Amygdala (tissue), 56 donors: ENCODE data around the gene TMEM174.
"Not testable (repeated sequence)": the region's sequence is repeated elsewhere in the genome, so short reads cannot be mapped to it uniquely, and the experiment has no call there.

Source experiments
- DNase-seq, 56 donors: peaks; one replicate each; lab custom pipeline; 2025; lab: John Stamatoyannopoulos, UW

Gene TMEM174

DNA sequence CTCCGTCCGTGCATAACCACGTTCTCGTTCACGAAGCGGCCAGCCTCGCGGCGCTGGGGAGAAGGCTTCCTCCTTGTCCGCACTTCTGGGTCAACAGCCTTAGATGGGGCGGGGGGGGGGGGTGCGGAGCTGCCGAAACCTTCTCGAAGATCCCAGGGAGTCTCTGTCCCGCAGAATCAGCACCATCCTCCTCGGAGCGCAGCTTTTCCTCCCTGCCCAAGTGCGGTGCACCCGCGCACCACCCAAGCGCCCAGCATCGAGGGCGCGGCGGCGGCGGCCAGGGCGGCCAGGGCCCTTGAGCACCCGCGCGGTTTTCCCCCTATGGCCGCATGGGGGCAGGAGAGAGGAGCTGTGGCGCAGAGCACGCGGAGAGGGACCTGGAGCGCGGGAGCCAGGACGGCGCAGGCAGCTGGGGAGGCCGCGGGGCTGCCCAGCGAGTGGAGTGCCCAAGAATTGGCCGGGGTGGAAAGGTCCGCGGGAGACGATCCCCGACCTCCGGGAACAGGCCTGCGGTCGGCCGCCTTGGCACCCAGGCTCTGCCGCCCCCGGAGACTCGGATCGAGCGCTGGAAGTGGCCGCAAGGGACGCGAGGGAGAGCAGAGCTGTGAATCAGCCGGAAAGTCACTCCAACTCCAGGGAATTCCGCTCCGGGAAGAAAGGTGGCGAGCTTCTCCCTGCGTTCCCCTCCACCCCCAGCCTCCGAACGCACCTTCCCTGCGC, 43.1 kb downstream of the TMEM174 start:
- DNase-seq: peak in 42 of 56 donors; percentile 13 to 71 (median 42)

DNA sequence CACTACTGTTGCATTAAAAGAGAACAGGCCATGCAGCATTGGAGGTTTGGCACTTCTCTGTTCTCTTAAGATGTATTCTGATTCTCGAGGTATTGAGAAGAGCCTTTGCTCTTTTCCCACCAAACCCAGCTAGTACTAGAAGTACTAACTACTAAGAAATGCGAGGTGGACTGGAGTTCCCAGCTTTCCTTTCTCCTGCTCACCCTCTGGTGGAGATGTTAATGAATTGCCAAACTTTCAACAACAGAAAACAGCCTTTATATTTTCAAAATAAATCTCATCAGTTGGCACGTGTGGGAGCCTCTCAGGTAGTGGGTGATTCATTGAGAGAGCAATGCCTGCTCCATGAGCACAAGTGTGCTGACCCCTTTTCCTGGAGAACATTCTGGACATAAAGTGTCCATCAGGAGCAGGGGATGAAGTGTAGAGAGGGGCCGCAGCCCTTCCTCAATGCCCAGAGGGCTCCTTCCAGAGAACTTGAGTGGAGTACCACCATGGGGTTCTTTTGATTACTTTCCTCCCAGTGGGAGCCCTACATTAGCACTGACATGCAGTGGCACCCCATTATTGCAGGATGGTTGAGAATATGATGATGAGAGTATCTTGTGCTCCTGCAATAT, 45.7 kb downstream of the TMEM174 start:
- DNase-seq: no peak

DNA sequence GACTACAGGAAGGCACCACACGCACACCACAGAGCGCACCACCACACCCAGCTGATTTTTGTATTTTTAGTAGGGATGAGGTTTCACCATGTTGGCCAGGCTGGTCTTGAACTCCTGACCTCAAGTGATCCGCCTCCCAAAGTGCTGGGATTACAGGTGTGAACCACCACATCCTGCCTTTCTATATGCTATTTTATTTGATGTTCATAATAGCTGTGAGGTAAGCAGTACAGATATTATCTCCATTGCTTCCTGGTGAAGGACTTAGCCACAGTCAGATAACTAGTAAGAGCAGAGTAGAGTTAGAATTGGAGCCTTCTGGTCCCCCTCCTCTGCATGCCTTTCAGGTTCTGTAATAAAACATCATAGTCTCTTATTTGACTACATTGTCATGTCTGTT, 46.3 kb downstream of the TMEM174 start:
- not testable (repeated sequence) for DNase-seq

DNA sequence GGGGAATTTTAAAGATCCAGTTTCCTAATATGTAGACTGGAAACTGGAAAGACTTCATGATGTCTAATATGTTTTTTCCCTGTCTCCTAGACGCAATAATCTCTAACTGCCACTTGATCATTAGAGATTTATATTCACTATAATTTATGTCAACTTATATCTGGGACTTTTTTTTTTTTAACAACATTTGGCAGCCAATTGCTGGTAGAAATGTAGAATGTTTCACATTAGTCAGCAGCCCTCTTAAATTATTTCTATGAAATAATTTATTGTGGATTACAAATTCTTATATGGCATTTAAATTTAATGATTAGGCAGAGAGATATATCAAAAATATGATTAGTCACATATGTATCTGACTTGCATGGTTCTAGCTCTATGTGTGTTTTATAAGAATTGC, 48.2 kb downstream of the TMEM174 start:
- DNase-seq: no peak

DNA sequence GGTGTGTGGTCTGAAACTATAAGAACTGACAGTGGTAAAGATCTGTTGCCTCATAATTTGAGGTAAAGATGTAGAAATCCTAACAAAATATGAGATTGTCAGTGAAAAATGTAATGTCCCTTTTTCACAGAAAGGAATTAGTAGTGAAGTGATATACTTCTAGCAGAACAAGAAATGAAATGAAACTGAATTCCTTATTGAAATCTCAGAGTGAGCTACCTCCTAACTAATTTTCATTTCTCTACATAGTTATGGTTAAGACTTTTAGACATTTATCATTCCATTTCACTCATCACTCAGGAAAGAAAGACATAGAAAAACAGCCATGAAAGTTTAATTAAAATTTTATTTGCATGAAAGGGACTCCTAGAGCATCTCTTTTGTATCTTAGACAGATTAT, 48.7 kb downstream of the TMEM174 start:
- DNase-seq: no peak

DNA sequence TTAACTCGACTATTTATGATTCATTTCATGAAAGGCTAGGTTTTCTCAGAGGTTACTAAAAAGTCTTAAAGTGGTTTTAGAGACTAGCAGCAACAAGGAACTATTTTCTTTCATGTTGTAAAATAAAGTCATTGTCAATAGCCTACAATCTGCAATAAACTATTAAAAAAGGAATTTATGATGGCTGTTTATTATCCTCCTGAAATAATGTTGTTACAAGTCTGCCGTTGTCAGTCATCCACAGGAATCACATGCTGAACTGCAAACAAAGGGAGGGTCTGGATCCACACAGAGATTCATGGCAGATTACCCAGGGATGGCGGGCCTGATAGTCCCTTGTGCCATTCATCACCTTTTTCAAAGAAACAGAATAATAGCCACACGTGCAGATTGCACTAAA, 49.2 kb downstream of the TMEM174 start:
- no peak for DNase-seq
